ENCODE measurements around the gene SRRD.

The SRRD gene

GRCh38 chr22:26514419-26515161 lies 30.9 kb downstream of the SRRD start:
- Histone ChIP-seq H3K4me2 (peak overlapping the region; percentile 86; the same call in 1 of the 2 replicates), H4K20me1 (ENCODE audit: insufficient read depth) (no peaks in the 10 kb centered on the region), H3K4me1 (ENCODE audit: low read depth, poor library complexity, severe bottlenecking) (peaks cover 57% of the 10 kb centered on the region), H3K27ac (no peak overlapping the region), H3K4me3 (IDR thresholded peaks at IDR 0.05; ENCODE audit: insufficient read depth, low read depth, low read length) (no peak overlapping the region), H3K9ac (no peak overlapping the region), H3K79me2 (ENCODE audit: insufficient read depth, low read depth) (peaks cover 35% of the 10 kb centered on the region), H3K27me3 (ENCODE audit: insufficient read depth, low read depth) (no peaks in the 10 kb centered on the region), H2AFZ (ENCODE audit: low read depth) (no peak overlapping the region), H3K36me3 (ENCODE audit: insufficient read depth) (no peaks in the 10 kb centered on the region)
- TF ChIP-seq CTCF (conservative IDR thresholded peaks at IDR 0.05; ENCODE audit: low read depth, low read length): no peak

- Histone ChIP-seq H3K79me2 (ENCODE audit: insufficient read depth, low read depth) (peaks cover 24% of the 10 kb centered on the region), H3K36me3 (ENCODE audit: insufficient read depth) (no peaks in the 10 kb centered on the region), H3K4me2 (no peak overlapping the region; the same call in 1 of the 2 replicates), H3K4me1 (ENCODE audit: low read depth, poor library complexity, severe bottlenecking) (peaks cover 48% of the 10 kb centered on the region), H3K27me3 (ENCODE audit: insufficient read depth, low read depth) (no peaks in the 10 kb centered on the region), H3K27ac (no peak overlapping the region; the same call in 1 of the 2 replicates), H3K9ac (no peak overlapping the region), H3K4me3 (IDR thresholded peaks at IDR 0.05; ENCODE audit: insufficient read depth, low read depth, low read length) (no peak overlapping the region), H4K20me1 (ENCODE audit: insufficient read depth) (no peaks in the 10 kb centered on the region), H2AFZ (ENCODE audit: low read depth) (no peak overlapping the region)
- TF ChIP-seq CTCF (conservative IDR thresholded peaks at IDR 0.05; ENCODE audit: low read depth, low read length): no peak
Observed at GRCh38 chr22:26515931-26516330, 32.3 kb downstream of the SRRD start.

- Histone ChIP-seq H3K79me2 (ENCODE audit: insufficient read depth, low read depth) (peaks cover 18% of the 10 kb centered on the region), H3K4me2 (no peak overlapping the region; the same call in 1 of the 2 replicates), H3K4me1 (ENCODE audit: low read depth, poor library complexity, severe bottlenecking) (peaks cover 46% of the 10 kb centered on the region), H3K27me3 (ENCODE audit: insufficient read depth, low read depth) (no peaks in the 10 kb centered on the region), H2AFZ (ENCODE audit: low read depth) (no peak overlapping the region), H4K20me1 (ENCODE audit: insufficient read depth) (no peaks in the 10 kb centered on the region), H3K9ac (no peak overlapping the region), H3K36me3 (ENCODE audit: insufficient read depth) (no peaks in the 10 kb centered on the region), H3K27ac (no peak overlapping the region; the same call in 1 of the 2 replicates), H3K4me3 (IDR thresholded peaks at IDR 0.05; ENCODE audit: insufficient read depth, low read depth, low read length) (no peak overlapping the region)
- TF ChIP-seq CTCF (conservative IDR thresholded peaks at IDR 0.05; ENCODE audit: low read depth, low read length): no peak
Observed at GRCh38 chr22:26516503-26516902, 32.8 kb downstream of the SRRD start.

- H2AFZ ChIP-seq (ENCODE audit: low read depth): no peak overlapping the region
Observed at GRCh38 chr22:26517429-26517828, 33.8 kb downstream of the SRRD start.

More at GRCh38 chr22:26517429-26517828, 33.8 kb downstream of the SRRD start:
- Histone ChIP-seq H3K27ac (no peak overlapping the region), H3K9ac (no peak overlapping the region), H3K79me2 (ENCODE audit: insufficient read depth, low read depth) (peaks cover 10% of the 10 kb centered on the region; the same call in 1 of the 2 replicates), H3K4me3 (IDR thresholded peaks at IDR 0.05; ENCODE audit: insufficient read depth, low read depth, low read length) (no peak overlapping the region), H4K20me1 (ENCODE audit: insufficient read depth) (no peaks in the 10 kb centered on the region), H3K4me2 (no peak overlapping the region), H3K27me3 (ENCODE audit: insufficient read depth, low read depth) (no peaks in the 10 kb centered on the region), H3K4me1 (ENCODE audit: low read depth, poor library complexity, severe bottlenecking) (peaks cover 46% of the 10 kb centered on the region), H3K36me3 (ENCODE audit: insufficient read depth) (no peaks in the 10 kb centered on the region)
- TF ChIP-seq CTCF (conservative IDR thresholded peaks at IDR 0.05; ENCODE audit: low read depth, low read length): no peak
